Keratinocyte (primary cell): ENCODE data around the gene GNAI1. TPM values are rescaled to one million over a fixed set of nuclear protein-coding genes. Genes with fewer than 3 reads are reported as not detected.

Source experiments
- DNase-seq: peaks from one replicate; pipeline ENCODE4 v3.0.0-alpha.2; 2011; ENCODE audit warnings: low read depth, missing footprints, low spot score
- FAIRE-seq: peaks from 2 replicates; lab custom pipeline; 2011; peaks lifted over from hg19 to GRCh38; lab: Jason Lieb, UNC
- H2AFZ ChIP-seq: 2 replicates; pipeline ENCODE4 v1.6.0; 2012; ENCODE audit warnings: low read length, control low read depth, inconsistent platforms; ENCODE audit not compliant: control insufficient read depth
- H3K27ac ChIP-seq: 2 replicates; pipeline ENCODE4 v1.5.1; 2011; ENCODE audit warnings: low read length; ENCODE audit not compliant: control insufficient read depth, insufficient read depth
- H3K27me3 ChIP-seq: 3 replicates; pipeline ENCODE4 v1.6.0; 2011; ENCODE audit warnings: low read length; ENCODE audit not compliant: control insufficient read depth, insufficient read depth; ENCODE audit errors: extremely low read depth
- H3K36me3 ChIP-seq, 2 experiments: 2 replicates in 1 of 2; 3 replicates in 1 of 2; pipeline ENCODE4 v1.5.1; 2011; ENCODE audit warnings: low read length in 2 of 2, mild to moderate bottlenecking in 1 of 2; ENCODE audit not compliant: control insufficient read depth in 2 of 2, insufficient read depth in 2 of 2; ENCODE audit errors: extremely low read depth in 1 of 2
- H3K4me1 ChIP-seq: 3 replicates; pipeline ENCODE4 v1.5.1; 2011; ENCODE audit warnings: low read length; ENCODE audit not compliant: control insufficient read depth, insufficient read depth; ENCODE audit errors: extremely low read depth
- H3K4me2 ChIP-seq: 3 replicates; pipeline ENCODE4 v1.6.0; 2011; ENCODE audit warnings: low read depth, low read length; ENCODE audit not compliant: control insufficient read depth, insufficient read depth; ENCODE audit errors: extremely low read depth
- H3K4me3 ChIP-seq, 3 experiments: fragments of 200-600 bp in 1 of 3; sonication (generic) in 1 of 3; 2 replicates in 2 of 3; 3 replicates in 1 of 3; pipeline ENCODE4 v1.5.1; 2011 to 2016; ENCODE audit warnings: low read length in 3 of 3, mild to moderate bottlenecking in 3 of 3, control low read depth in 2 of 3, inconsistent platforms in 1 of 3, low read depth in 1 of 3, mixed read lengths in 1 of 3, mixed run types in 1 of 3, moderate library complexity in 1 of 3; ENCODE audit not compliant: control insufficient read depth in 2 of 3, insufficient read depth in 2 of 3; ENCODE audit errors: extremely low read depth in 1 of 3
- H3K79me2 ChIP-seq: 2 replicates; pipeline ENCODE4 v1.6.0; 2012; ENCODE audit warnings: low read length; ENCODE audit not compliant: control insufficient read depth, insufficient read depth
- H3K9ac ChIP-seq: 3 replicates; pipeline ENCODE4 v1.6.0; 2011; ENCODE audit warnings: low read length; ENCODE audit not compliant: control insufficient read depth, insufficient read depth; ENCODE audit errors: extremely low read depth
- H3K9me1 ChIP-seq: 3 replicates; pipeline ENCODE4 v1.6.0; 2011; ENCODE audit warnings: low read length; ENCODE audit not compliant: control insufficient read depth, insufficient read depth; ENCODE audit errors: extremely low read depth
- H3K9me3 ChIP-seq: 2 replicates; pipeline ENCODE4 v1.5.1; 2012; ENCODE audit warnings: low read depth, low read length; ENCODE audit not compliant: control insufficient read depth
- H4K20me1 ChIP-seq: 3 replicates; pipeline ENCODE4 v1.6.0; 2011; ENCODE audit warnings: low read length; ENCODE audit not compliant: control insufficient read depth, insufficient read depth; ENCODE audit errors: extremely low read depth
- EZH2 ChIP-seq: IDR thresholded peaks from one replicate; pipeline ENCODE4 v1.6.1; 2012; ENCODE audit warnings: inconsistent platforms, mild to moderate bottlenecking, low read length, moderate library complexity
- dilution Hi-C: fragments of 300-500 bp; cut with MboI; formaldehyde crosslinking; loops from one replicate; pipeline ENCODE4 v1.7.0; 2020; ENCODE audit warnings: low sequenced_read_pairs; ENCODE audit not compliant: extremely low pct_ligation_motif_present
- polyA plus RNA-seq, 5 experiments: library from polyadenylated mRNA; depleted of rRNA in 3 of 5; stranded (reverse) in 3 of 5; stranded (forward) in 1 of 5; unstranded in 1 of 5; fragments of >200 nt; gene quantifications; 1 replicate in 1 of 5; 2 replicates in 3 of 5; 3 replicates in 1 of 5; pipeline versions ENCODE4 v1.2.1 to v1.2.3, GENCODE V29; 2011 to 2012; ENCODE audit warnings: missing spikeins in 2 of 5, low read depth in 1 of 5, low replicate concordance in 1 of 5
- TF ChIP-seq, protein P1 (sequence below), 3 experiments: IDR thresholded peaks in 1 of 3; conservative IDR thresholded peaks in 1 of 3; optimal IDR thresholded peaks in 1 of 3; 2 replicates in 2 of 3; 3 replicates in 1 of 3; pipeline versions ENCODE3 to v1.5.1; 2011; ENCODE audit warnings: low read length in 3 of 3, mild to moderate bottlenecking in 3 of 3, moderate library complexity in 2 of 3, control low read depth in 1 of 3, inconsistent platforms in 1 of 3; ENCODE audit not compliant: insufficient read depth in 2 of 3; ENCODE audit errors: extremely low read depth in 1 of 3

The GNAI1 gene
- polyA plus RNA-seq, 1 donor (not counting 4 experiments of a cell fraction or from before 2014, with no cell fraction given): 84.1 TPM

DNA sequence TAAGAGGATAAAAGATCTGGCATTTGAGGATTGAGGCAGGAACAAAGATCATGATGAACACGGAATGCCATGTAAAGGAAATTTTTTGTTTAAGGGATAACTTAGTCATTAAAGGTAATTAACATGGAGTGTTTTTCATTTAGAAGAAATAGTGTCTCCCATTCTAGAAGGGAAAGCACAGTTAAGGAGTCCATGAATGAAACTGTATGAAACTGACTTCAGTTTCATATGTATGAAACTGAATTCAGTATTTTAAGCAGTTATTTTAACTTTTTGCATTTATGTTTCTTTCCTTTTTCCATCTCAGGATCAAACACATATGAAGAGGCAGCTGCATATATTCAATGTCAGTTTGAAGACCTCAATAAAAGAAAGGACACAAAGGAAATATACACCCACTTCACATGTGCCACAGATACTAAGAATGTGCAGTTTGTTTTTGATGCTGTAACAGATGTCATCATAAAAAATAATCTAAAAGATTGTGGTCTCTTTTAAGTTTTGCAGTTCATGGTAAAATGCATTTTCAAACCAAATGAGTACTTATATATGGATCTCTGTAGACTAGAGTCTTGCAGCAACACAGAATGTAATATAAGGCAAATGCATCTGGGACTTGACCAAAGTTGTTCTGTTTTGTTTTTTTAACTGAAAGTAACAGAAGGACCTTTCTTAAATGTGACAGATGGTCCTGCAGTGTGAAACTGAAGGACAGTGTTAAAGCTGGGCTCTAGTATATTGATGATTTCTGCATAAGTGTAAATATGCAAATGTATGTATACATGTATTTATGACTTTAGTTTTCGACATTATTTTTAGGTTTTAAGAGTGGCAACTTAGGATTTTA, 82.6 kb downstream of the GNAI1 start:
- DNase-seq (no peak), FAIRE-seq (no peak)
- Histone ChIP-seq H2AFZ (no peak overlapping the region), H3K4me1 (peaks cover 8% of the 10 kb centered on the region), H3K27ac (no peak overlapping the region), H3K9me3 (no peaks in the 10 kb centered on the region), H3K4me3 (no peak overlapping the region), H3K9ac (no peak overlapping the region), H3K36me3 (peaks cover 6 to 10% of the 10 kb centered on the region in 2 experiments), H3K27me3 (no peaks in the 10 kb centered on the region), H3K79me2 (no peaks in the 10 kb centered on the region), H4K20me1 (no peaks in the 10 kb centered on the region), H3K4me2 (no peak overlapping the region), H3K9me1 (no peaks in the 10 kb centered on the region)
- dilution Hi-C loops: no loop called here
- TF ChIP-seq EZH2: no peak
- TF ChIP-seq, protein P1, sequence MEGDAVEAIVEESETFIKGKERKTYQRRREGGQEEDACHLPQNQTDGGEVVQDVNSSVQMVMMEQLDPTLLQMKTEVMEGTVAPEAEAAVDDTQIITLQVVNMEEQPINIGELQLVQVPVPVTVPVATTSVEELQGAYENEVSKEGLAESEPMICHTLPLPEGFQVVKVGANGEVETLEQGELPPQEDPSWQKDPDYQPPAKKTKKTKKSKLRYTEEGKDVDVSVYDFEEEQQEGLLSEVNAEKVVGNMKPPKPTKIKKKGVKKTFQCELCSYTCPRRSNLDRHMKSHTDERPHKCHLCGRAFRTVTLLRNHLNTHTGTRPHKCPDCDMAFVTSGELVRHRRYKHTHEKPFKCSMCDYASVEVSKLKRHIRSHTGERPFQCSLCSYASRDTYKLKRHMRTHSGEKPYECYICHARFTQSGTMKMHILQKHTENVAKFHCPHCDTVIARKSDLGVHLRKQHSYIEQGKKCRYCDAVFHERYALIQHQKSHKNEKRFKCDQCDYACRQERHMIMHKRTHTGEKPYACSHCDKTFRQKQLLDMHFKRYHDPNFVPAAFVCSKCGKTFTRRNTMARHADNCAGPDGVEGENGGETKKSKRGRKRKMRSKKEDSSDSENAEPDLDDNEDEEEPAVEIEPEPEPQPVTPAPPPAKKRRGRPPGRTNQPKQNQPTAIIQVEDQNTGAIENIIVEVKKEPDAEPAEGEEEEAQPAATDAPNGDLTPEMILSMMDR (optimal IDR thresholded peaks at IDR 0.05 in 1 of 3, IDR thresholded peaks at IDR 0.05 in 1 of 3, conservative IDR thresholded peaks at IDR 0.05 in 1 of 3; ENCODE audit: extremely low read depth in 1 of 3, insufficient read depth in 2 of 3, low read length in 3 of 3): no peak

DNA sequence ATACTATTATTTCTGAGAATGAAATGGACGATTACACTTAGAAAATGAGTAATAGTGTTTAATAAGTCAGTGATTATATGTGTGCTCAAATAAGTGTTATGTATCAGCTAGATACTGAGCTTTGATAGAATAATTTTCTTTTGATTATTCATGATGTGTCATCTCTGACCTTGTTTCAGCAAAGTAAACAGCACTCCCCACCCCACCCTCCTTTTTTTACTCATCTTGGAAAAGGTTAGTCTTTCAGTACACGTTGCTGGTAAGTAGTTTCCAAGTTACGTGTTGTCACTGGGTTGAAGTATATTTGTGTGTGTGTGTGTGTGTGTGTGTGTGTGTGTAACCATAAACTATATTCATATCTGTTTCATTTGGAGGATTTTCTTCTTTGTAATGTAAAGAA, 84.1 kb downstream of the GNAI1 start:
- H3K27ac ChIP-seq: peak overlapping the region; percentile 72
- dilution Hi-C loops: no loop called here
- H3K36me3 ChIP-seq: peaks cover 5 to 10% of the 10 kb centered on the region in 2 experiments
- H3K79me2 ChIP-seq: no peaks in the 10 kb centered on the region
- DNase-seq (peak; percentile 91), FAIRE-seq (peak; percentile 68)
- H3K9me1 ChIP-seq: no peaks in the 10 kb centered on the region
- H3K4me2 ChIP-seq: peak overlapping the region; percentile 40
- no peaks in the 10 kb centered on the region for H4K20me1 ChIP-seq
- no peak overlapping the region for H3K4me3 ChIP-seq
- peaks cover 8% of the 10 kb centered on the region for H3K4me1 ChIP-seq
- TF ChIP-seq EZH2: no peak
- TF ChIP-seq, protein P1 (optimal IDR thresholded peaks at IDR 0.05 in 1 of 3, IDR thresholded peaks at IDR 0.05 in 1 of 3, conservative IDR thresholded peaks at IDR 0.05 in 1 of 3; ENCODE audit: extremely low read depth in 1 of 3, insufficient read depth in 2 of 3, low read length in 3 of 3): no peak
- no peaks in the 10 kb centered on the region for H3K27me3 ChIP-seq
- H3K9me3 ChIP-seq: no peaks in the 10 kb centered on the region
- no peak overlapping the region for H2AFZ ChIP-seq
- no peak overlapping the region for H3K9ac ChIP-seq
